GM12891 (cell line): ENCODE data around the gene FLNA.
"Not testable (repeated sequence)": the region's sequence is repeated elsewhere in the genome, so short reads cannot be mapped to it uniquely, and the experiment has no call there.

Experiments
- DNase-seq: peaks from one replicate; pipeline ENCODE4 v3.0.0; 2011; ENCODE audit warnings: low spot score; ENCODE audit not compliant: insufficient read length
- FAIRE-seq: peaks from 2 replicates; lab custom pipeline; 2011; peaks lifted over from hg19 to GRCh38; lab: Jason Lieb, UNC
- PAX5 ChIP-seq: IDR thresholded peaks from 2 replicates; pipeline ENCODE4 v1.6.1; 2011; ENCODE audit warnings: low read length, moderate library complexity, mild to moderate bottlenecking; ENCODE audit not compliant: insufficient read depth, severe bottlenecking
- POLR2A ChIP-seq: IDR thresholded peaks from 2 replicates; pipeline ENCODE4 v1.6.1; 2011; ENCODE audit warnings: low read depth, low read length, control low read depth
- POLR2AphosphoS5 ChIP-seq: IDR thresholded peaks from 2 replicates; pipeline ENCODE4 v1.6.1; 2011; ENCODE audit warnings: low read depth, low read length, control low read depth
- POU2F2 ChIP-seq: IDR thresholded peaks from 2 replicates; pipeline ENCODE4 v1.6.1; 2011; ENCODE audit warnings: low read depth, mild to moderate bottlenecking, control low read depth, low read length, moderate library complexity
- SPI1 ChIP-seq: IDR thresholded peaks from 2 replicates; pipeline ENCODE4 v1.6.1; 2011; ENCODE audit warnings: low read depth, low read length, control low read depth
- TAF1 ChIP-seq: IDR thresholded peaks from 2 replicates; pipeline ENCODE4 v1.6.1; 2011; ENCODE audit warnings: low read depth, low read length, control low read depth

The FLNA gene

GRCh38 chrX:154397888-154398667, 23.6 kb upstream of the FLNA start, which contains the start of gene RPL10:
RPL10 (plus strand) TSS chrX:154398377; CDS start chrX:154398520, 143 bp downstream.
- TF ChIP-seq POU2F2 (peak; percentile 96), PAX5 (no peak), SPI1 (no peak), POLR2A (peak; percentile 100), POLR2AphosphoS5 (peak; percentile 100), TAF1 (peak; percentile 99)
- DNase-seq = peak; percentile 80
- peak; percentile 99 for FAIRE-seq

- FAIRE-seq = peak; percentile 75
- TF ChIP-seq PAX5 = no peak
- TF ChIP-seq POLR2A = no peak
- no peak for TF ChIP-seq POLR2AphosphoS5
- no peak for TF ChIP-seq SPI1
- TF ChIP-seq POU2F2 = no peak
- no peak for TF ChIP-seq TAF1
- DNase-seq = peak; percentile 47
Observed at GRCh38 chrX:154396973-154397887, 22.8 kb upstream of the FLNA start.

GRCh38 chrX:154396363-154396762, 21.9 kb upstream of the FLNA start:
- DNase-seq, FAIRE-seq: not testable (repeated sequence)

- DNase-seq = not testable (repeated sequence)
- peak; percentile 99 for FAIRE-seq
Observed at GRCh38 chrX:154389812-154390747, 15.6 kb upstream of the FLNA start.

- not testable (repeated sequence) for FAIRE-seq, DNase-seq
Observed at GRCh38 chrX:154388649-154389048, 14.2 kb upstream of the FLNA start.

- DNase-seq = not testable (repeated sequence)
- peak; percentile 87 for FAIRE-seq
Observed at GRCh38 chrX:154388094-154388493, 13.7 kb upstream of the FLNA start.

GRCh38 chrX:154384284-154384892, 10.0 kb upstream of the FLNA start:
- DNase-seq = no peak
- FAIRE-seq = no peak
- no peak for TF ChIP-seq PAX5
- TF ChIP-seq POLR2AphosphoS5 = no peak
- no peak for TF ChIP-seq POLR2A
- TF ChIP-seq SPI1 = no peak

GRCh38 chrX:154383359-154384283, 9.2 kb upstream of the FLNA start:
- DNase-seq (no peak), FAIRE-seq (no peak)
- TF ChIP-seq POU2F2 (no peak), POLR2A (no peak), TAF1 (no peak), SPI1 (no peak), PAX5 (no peak), POLR2AphosphoS5 (no peak)

- no peak for FAIRE-seq
- DNase-seq = no peak
- TF ChIP-seq TAF1 (no peak), POLR2A (no peak), PAX5 (no peak), POLR2AphosphoS5 (no peak), SPI1 (no peak), POU2F2 (no peak)
Observed at GRCh38 chrX:154382483-154383069, 8.1 kb upstream of the FLNA start.
